SK-N-SH (cell line): ENCODE measurements around the gene CCL21. TPM values are rescaled to one million over a fixed set of nuclear protein-coding genes. Genes with fewer than 3 reads are reported as not detected.

Source experiments
- CTCF ChIA-PET: fragments of 300-600, 350-600 bp; formaldehyde crosslinking; extraction: SDS; loops from one replicate; lab custom pipeline; 2021; lab: Yijun Ruan, JAX
- POLR2A ChIA-PET: fragments of 350-600 bp; sonication (Branson Sonifier 250); formaldehyde crosslinking; extraction: SDS; loops from one replicate; lab custom pipeline; 2020; ENCODE audit warnings: antibody characterized with exemption, inconsistent platforms; lab: Yijun Ruan, JAX
- DNase-seq: peaks from one replicate; pipeline ENCODE4 v3.0.0; 2012
- H2AFZ ChIP-seq: fragments of 200-600 bp; sonication (generic); 2 replicates; pipeline ENCODE4 v1.8.1; 2016; ENCODE audit warnings: antibody characterized with exemption, mild to moderate bottlenecking, low read depth
- H3F3A ChIP-seq: fragments of 200-600 bp; sonication (generic); replicated peaks from 2 replicates; pipeline ENCODE3; 2016; ENCODE audit warnings: antibody characterized with exemption, mild to moderate bottlenecking; ENCODE audit not compliant: insufficient read depth
- H3K27ac ChIP-seq, 2 experiments: fragments of 200-500 bp in 1 of 2; fragments of 200-600 bp in 1 of 2; sonication (Bioruptor generic) in 1 of 2; sonication (generic), shearing (Covaris generic) in 1 of 2; 2 replicates each; pipeline versions ENCODE4 v1.5.1 to v1.6.1; 2014 to 2016; ENCODE audit warnings: low read depth in 2 of 2, inconsistent platforms in 1 of 2, low read length in 1 of 2, mild to moderate bottlenecking in 1 of 2, mixed read lengths in 1 of 2
- H3K27me3 ChIP-seq: fragments of 200-600 bp; sonication (generic), shearing (Covaris generic); 2 replicates; pipeline ENCODE4 v1.6.1; 2016; ENCODE audit warnings: mixed run types; ENCODE audit not compliant: insufficient read depth
- H3K36me3 ChIP-seq, 2 experiments: fragments of 200-500 bp in 1 of 2; fragments of 200-600 bp in 1 of 2; sonication (Bioruptor generic) in 1 of 2; sonication (generic) in 1 of 2; replicated peaks in 1 of 2; 2 replicates each; pipeline versions ENCODE3 to v1.5.1; 2014 to 2016; ENCODE audit warnings: low read length in 1 of 2, mild to moderate bottlenecking in 1 of 2; ENCODE audit not compliant: insufficient read depth in 2 of 2, control insufficient read depth in 1 of 2
- H3K4me1 ChIP-seq, 2 experiments: fragments of 200-500 bp in 1 of 2; fragments of 200-600 bp in 1 of 2; sonication (Bioruptor generic) in 1 of 2; sonication (generic), shearing (Covaris generic) in 1 of 2; 2 replicates each; pipeline versions ENCODE4 v1.5.1 to v1.6.1; 2014 to 2016; ENCODE audit warnings: low read depth in 1 of 2, low read length in 1 of 2, mixed run types in 1 of 2; ENCODE audit not compliant: insufficient read depth in 2 of 2, control insufficient read depth in 1 of 2
- H3K4me2 ChIP-seq: fragments of 200-600 bp; sonication (generic), shearing (Covaris generic); 2 replicates; pipeline ENCODE4 v1.6.1; 2017; ENCODE audit warnings: mixed run types
- H3K4me3 ChIP-seq, 2 experiments: fragments of 200-500 bp in 1 of 2; fragments of 200-600 bp in 1 of 2; sonication (Bioruptor generic) in 1 of 2; sonication (generic), shearing (Covaris generic) in 1 of 2; 2 replicates each; pipeline versions ENCODE4 v1.5.1 to v1.8.1; 2014 to 2016; ENCODE audit warnings: low read depth in 2 of 2, inconsistent platforms in 1 of 2, low read length in 1 of 2, mild to moderate bottlenecking in 1 of 2, mixed read lengths in 1 of 2, moderate library complexity in 1 of 2
- H3K79me2 ChIP-seq: fragments of 200-600 bp; sonication (generic); 2 replicates; pipeline ENCODE4 v1.8.1; 2017; ENCODE audit warnings: mild to moderate bottlenecking; ENCODE audit not compliant: insufficient read depth
- H3K9ac ChIP-seq: fragments of 200-600 bp; sonication (generic); 2 replicates; pipeline ENCODE4 v1.6.1; 2017; ENCODE audit warnings: mixed run types
- H3K9me2 ChIP-seq: fragments of 200-600 bp; sonication (generic); 2 replicates; pipeline ENCODE4 v1.6.1; 2017; ENCODE audit warnings: mixed run types
- H3K9me3 ChIP-seq: fragments of 200-600 bp; sonication (generic); 2 replicates; pipeline ENCODE4 v1.6.1; 2017; ENCODE audit warnings: mixed run types, mild to moderate bottlenecking, moderate library complexity
- H4K20me1 ChIP-seq: fragments of 200-600 bp; sonication (generic); 2 replicates; pipeline ENCODE4 v1.6.1; 2017; ENCODE audit warnings: mild to moderate bottlenecking, mixed run types; ENCODE audit not compliant: insufficient read depth
- ELF1 ChIP-seq: IDR thresholded peaks from 2 replicates; pipeline ENCODE4 v1.4.0; 2012
- EZH2phosphoT487 ChIP-seq: fragments of 200-600 bp; sonication (generic); IDR thresholded peaks from 2 replicates; pipeline ENCODE4 v1.6.1; 2017; ENCODE audit warnings: low read depth, mixed run types, mild to moderate bottlenecking, antibody characterized with exemption, moderate library complexity, borderline replicate concordance
- FOXJ3 ChIP-seq: sonication (generic); formaldehyde crosslinking; IDR thresholded peaks from 2 replicates; pipeline ENCODE4 v1.5.1; 2020; ENCODE audit warnings: mild to moderate bottlenecking, missing genetic modification reagents
- GABPA ChIP-seq: IDR thresholded peaks from 2 replicates; pipeline ENCODE4 v1.4.0; 2012; ENCODE audit warnings: low read depth, mild to moderate bottlenecking
- JUND ChIP-seq: IDR thresholded peaks from 2 replicates; pipeline ENCODE4 v1.4.0; 2012
- MEF2A ChIP-seq: IDR thresholded peaks from 2 replicates; pipeline ENCODE4 v1.4.0; 2012; ENCODE audit warnings: low read depth, borderline replicate concordance
- NRF1 ChIP-seq: IDR thresholded peaks from 2 replicates; pipeline ENCODE4 v1.6.1; 2012; ENCODE audit warnings: low read depth, mild to moderate bottlenecking, low read length
- SIN3A ChIP-seq: IDR thresholded peaks from 2 replicates; pipeline ENCODE4 v1.6.1; 2012; ENCODE audit warnings: low read depth, mild to moderate bottlenecking, low read length, moderate library complexity, borderline replicate concordance
- TAF1 ChIP-seq: IDR thresholded peaks from 2 replicates; pipeline ENCODE4 v1.6.1; 2012; ENCODE audit warnings: low read depth, mild to moderate bottlenecking, low read length, moderate library complexity, borderline replicate concordance
- USF1 ChIP-seq: IDR thresholded peaks from 2 replicates; pipeline ENCODE4 v1.4.0; 2012; ENCODE audit warnings: low read depth, borderline replicate concordance
- WGBS: methylation state at CpG from one replicate; pipeline ENCODE4 v1.1.6; 2017; ENCODE audit warnings: low lambda C conversion rate; 5-methylcytosine and 5-hydroxymethylcytosine counted together
- polyA plus RNA-seq, 3 experiments: library from polyadenylated mRNA; depleted of rRNA; stranded (reverse); fragments of >200 nt; gene quantifications; 2 replicates each; pipeline ENCODE4 v1.2.3, GENCODE V29; 2012
- TF ChIP-seq, protein P1 (sequence below): IDR thresholded peaks from 2 replicates; pipeline ENCODE4 v1.4.0; 2012; ENCODE audit warnings: low read depth, borderline replicate concordance

The CCL21 gene
- polyA plus RNA-seq, 1 of the 3 experiments (the other 2 are of a cell fraction) = not detected

DNA sequence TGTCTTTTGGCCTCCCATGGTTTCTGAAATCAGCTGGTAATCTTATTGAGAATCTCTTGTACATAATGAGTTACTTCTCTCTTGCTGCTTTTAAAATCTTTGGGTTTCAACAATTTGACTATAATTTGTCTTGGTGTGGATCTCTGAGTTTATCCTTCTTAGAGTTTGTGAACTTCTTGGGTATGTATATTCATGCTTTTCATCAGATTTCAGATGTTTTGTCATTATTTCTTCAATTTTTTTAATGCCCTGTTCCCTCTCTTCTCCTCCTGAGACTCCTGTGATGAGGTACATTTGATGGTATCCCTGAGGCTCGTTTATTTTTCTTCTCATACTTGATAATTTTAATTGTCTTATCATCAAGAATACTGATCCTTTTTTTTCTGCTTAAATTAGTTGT is 2.2 kb upstream of the CCL21 start:
- WGBS = 0% methylated on average over 1 of the region's 1 CpG
- Histone ChIP-seq H3K36me3 (no peaks in the 10 kb centered on the region), H3K9me2 (no peaks in the 10 kb centered on the region), H3K79me2 (no peaks in the 10 kb centered on the region), H3K27me3 (no peaks in the 10 kb centered on the region; the same call in 1 of the 2 replicates), H3K9ac (no peak overlapping the region)
- CTCF ChIA-PET = interaction anchor here (0.6 to 6.1 kb wide), 4 partner anchors 9 to 216 kb away, joined by 3 to 42 read pairs (median 4); no protein-coding TSS in a partner anchor
- no peak for DNase-seq
- POLR2A ChIA-PET = no interaction called here
- TF ChIP-seq, protein P1, sequence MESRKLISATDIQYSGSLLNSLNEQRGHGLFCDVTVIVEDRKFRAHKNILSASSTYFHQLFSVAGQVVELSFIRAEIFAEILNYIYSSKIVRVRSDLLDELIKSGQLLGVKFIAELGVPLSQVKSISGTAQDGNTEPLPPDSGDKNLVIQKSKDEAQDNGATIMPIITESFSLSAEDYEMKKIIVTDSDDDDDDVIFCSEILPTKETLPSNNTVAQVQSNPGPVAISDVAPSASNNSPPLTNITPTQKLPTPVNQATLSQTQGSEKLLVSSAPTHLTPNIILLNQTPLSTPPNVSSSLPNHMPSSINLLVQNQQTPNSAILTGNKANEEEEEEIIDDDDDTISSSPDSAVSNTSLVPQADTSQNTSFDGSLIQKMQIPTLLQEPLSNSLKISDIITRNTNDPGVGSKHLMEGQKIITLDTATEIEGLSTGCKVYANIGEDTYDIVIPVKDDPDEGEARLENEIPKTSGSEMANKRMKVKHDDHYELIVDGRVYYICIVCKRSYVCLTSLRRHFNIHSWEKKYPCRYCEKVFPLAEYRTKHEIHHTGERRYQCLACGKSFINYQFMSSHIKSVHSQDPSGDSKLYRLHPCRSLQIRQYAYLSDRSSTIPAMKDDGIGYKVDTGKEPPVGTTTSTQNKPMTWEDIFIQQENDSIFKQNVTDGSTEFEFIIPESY = no peak
- TF ChIP-seq JUND (no peak), TAF1 (no peak), EZH2phosphoT487 (no peak), ELF1 (no peak), NRF1 (no peak), FOXJ3 (CRISPR knock-in tag) (no peak), GABPA (no peak), SIN3A (no peak), USF1 (no peak)
- TF ChIP-seq, all 33 proteins: peak for 0
- Histone ChIP-seq H3K27ac (no peak overlapping the region), H2AFZ (no peak overlapping the region), H3K4me2 (no peak overlapping the region), H4K20me1 (no peaks in the 10 kb centered on the region), H3K4me3 (no peak overlapping the region), H3F3A (no peaks in the 10 kb centered on the region), H3K4me1 (peaks cover 0 to 4% of the 10 kb centered on the region in 2 experiments; a peak in 1 of 4 replicates), H3K9me3 (no peaks in the 10 kb centered on the region)

- DNase-seq = no peak
- no peaks in the 10 kb centered on the region for H3K9me3 ChIP-seq
- no peaks in the 10 kb centered on the region for H4K20me1 ChIP-seq
- TF ChIP-seq MEF2A = no peak
- CTCF ChIA-PET = interaction anchor here (0.9 to 2.7 kb wide), 5 partner anchors 9 to 190 kb away, joined by 4 to 10 read pairs (median 6); no protein-coding TSS in a partner anchor
- POLR2A ChIA-PET = no interaction called here
- no peak overlapping the region for H3K4me2 ChIP-seq
- 73% methylated on average over 6 of the region's 9 CpGs for WGBS
- no peak overlapping the region for H2AFZ ChIP-seq
- peaks cover 0 to 4% of the 10 kb centered on the region in 2 experiments; a peak in 1 of 4 replicates for H3K4me1 ChIP-seq
- no peaks in the 10 kb centered on the region for H3F3A ChIP-seq
- no peaks in the 10 kb centered on the region for H3K36me3 ChIP-seq
- no peak overlapping the region for H3K27ac ChIP-seq
- H3K79me2 ChIP-seq = no peaks in the 10 kb centered on the region
- no peaks in the 10 kb centered on the region; the same call in 1 of the 2 replicates for H3K27me3 ChIP-seq
- no peak overlapping the region for H3K9ac ChIP-seq
- no peaks in the 10 kb centered on the region for H3K9me2 ChIP-seq
- H3K4me3 ChIP-seq = no peak overlapping the region
Observed at GRCh38 chr9:34709196-34709978, 549 bp downstream of the CCL21 start.
